ENCODE data around the gene NOTO. TPM values are rescaled to one million over a fixed set of nuclear protein-coding genes. Genes with fewer than 3 reads are reported as not detected.

Gene NOTO
- polyA plus RNA-seq, 3 donors from 2014 or later, result not detected

DNA sequence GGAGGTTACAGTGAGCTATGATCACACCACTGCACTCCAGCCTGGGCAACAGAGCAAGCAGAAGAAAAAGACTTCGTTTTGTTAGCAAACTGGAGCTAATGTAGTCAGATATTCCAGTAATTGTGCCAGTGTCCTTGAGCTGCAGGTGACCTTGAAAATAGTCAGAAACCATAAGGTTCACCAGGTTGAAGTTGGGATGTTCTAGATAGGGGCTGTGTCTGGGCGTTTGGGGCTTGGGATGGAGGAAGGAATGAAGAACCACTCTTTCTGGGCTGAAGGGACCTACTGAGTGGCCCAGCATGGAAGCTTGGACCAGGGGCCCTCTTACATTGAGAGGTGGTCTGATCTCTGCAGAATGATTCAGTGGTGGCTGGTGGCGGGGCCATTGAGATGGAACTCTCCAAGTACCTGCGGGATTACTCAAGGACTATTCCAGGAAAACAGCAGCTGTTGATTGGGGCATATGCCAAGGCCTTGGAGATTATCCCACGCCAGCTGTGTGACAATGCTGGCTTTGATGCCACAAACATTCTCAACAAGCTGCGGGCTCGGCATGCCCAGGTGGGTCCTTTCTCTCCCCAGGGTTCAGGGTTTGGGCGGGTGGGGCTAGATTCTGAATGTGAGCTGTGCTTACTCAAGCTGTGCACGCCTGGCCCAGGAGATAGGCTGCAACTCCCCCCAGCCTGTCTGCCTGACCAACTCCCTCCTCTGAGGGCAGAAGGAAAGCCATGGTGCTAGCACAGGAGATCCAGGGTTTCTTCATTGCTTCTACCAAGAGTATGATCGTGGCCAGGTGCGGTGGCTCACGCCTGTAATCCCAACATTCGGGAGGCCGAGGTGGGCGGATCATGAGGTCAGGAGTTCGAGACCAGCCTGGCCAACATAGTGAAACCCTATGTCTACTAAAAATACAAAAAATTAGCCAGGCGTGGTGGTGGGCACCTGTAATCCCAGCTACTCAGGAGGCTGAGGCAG is 48.8 kb downstream of the NOTO start:
- H3K4me1 Mint-ChIP-seq, result peaks cover 0 to 3% of the 10 kb centered on the region in 2 donors
- H3K4me3 Mint-ChIP-seq, result no peak overlapping the region
- H3K27ac Mint-ChIP-seq, result peak overlapping the region in 1 of 6 donors; percentile 58
- H3K27me3 Mint-ChIP-seq (ENCODE audit: low read depth in 3 of 3), result peaks cover 0 to 4% (median 0%) of the 10 kb centered on the region in 3 donors
- H3K36me3 Mint-ChIP-seq, result peaks cover 34 to 56% (median 37%) of the 10 kb centered on the region in 3 donors
- H3K9me3 Mint-ChIP-seq, result no peaks in the 10 kb centered on the region
- no peak for DNase-seq

DNA sequence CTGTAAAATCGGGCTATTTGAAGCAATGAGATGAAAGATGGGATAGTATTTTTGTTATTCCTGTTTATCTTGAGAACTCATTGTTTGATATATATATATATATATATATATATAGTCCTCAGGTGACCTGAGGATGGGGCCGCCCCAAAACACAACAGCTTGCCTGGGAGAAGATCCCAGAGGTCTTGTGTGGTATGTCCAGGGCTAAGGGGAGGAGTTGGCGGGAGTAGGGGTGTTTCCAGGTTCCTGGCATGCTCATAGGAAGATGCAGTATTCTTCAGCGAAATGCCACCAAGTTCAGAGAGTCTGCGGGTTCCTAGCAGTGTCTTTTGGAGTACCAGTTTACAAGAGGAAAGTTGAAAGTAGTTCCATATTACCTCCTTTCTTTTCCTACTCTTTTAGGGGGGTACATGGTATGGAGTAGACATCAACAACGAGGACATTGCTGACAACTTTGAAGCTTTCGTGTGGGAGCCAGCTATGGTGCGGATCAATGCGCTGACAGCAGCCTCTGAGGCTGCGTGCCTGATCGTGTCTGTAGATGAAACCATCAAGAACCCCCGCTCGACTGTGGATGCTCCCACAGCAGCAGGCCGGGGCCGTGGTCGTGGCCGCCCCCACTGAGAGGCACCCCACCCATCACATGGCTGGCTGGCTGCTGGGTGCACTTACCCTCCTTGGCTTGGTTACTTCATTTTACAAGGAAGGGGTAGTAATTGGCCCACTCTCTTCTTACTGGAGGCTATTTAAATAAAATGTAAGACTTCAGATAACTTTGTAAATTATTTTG is 50.1 kb downstream of the NOTO start:
- Mint-ChIP-seq H3K27ac (peak overlapping the region in 1 of 6 donors; percentile 16), H3K27me3 (ENCODE audit: low read depth in 3 of 3) (peaks cover 0 to 4% (median 0%) of the 10 kb centered on the region in 3 donors), H3K9me3 (no peaks in the 10 kb centered on the region), H3K4me3 (no peak overlapping the region), H3K36me3 (peaks cover 25 to 44% (median 27%) of the 10 kb centered on the region in 3 donors), H3K4me1 (no peaks in the 10 kb centered on the region)
- no peak for DNase-seq

GRCh38 chr2:73253400-73253799 is 51.0 kb downstream of the NOTO start:
- peaks cover 0 to 4% (median 0%) of the 10 kb centered on the region in 3 donors for H3K27me3 Mint-ChIP-seq (ENCODE audit: low read depth in 3 of 3)
- no peak overlapping the region for H3K4me3 Mint-ChIP-seq
- H3K36me3 Mint-ChIP-seq, result peaks cover 22 to 41% (median 27%) of the 10 kb centered on the region in 3 donors
- no peak for DNase-seq
- peak overlapping the region in 2 of 6 donors; percentile 16 to 36 for H3K27ac Mint-ChIP-seq
- H3K9me3 Mint-ChIP-seq, result no peaks in the 10 kb centered on the region
- no peaks in the 10 kb centered on the region for H3K4me1 Mint-ChIP-seq

- Mint-ChIP-seq H3K4me1 (no peaks in the 10 kb centered on the region), H3K27me3 (ENCODE audit: low read depth in 3 of 3) (peaks cover 0 to 4% (median 0%) of the 10 kb centered on the region in 3 donors), H3K4me3 (no peak overlapping the region), H3K9me3 (no peaks in the 10 kb centered on the region), H3K36me3 (peaks cover 22 to 37% (median 23%) of the 10 kb centered on the region in 3 donors), H3K27ac (no peak overlapping the region)
- no peak for DNase-seq
These were observed 51.5 kb downstream of the NOTO start for GRCh38 chr2:73253901-73254300.

GRCh38 chr2:73254343-73255006 is 52.1 kb downstream of the NOTO start:
- no peaks in the 10 kb centered on the region for H3K9me3 Mint-ChIP-seq
- H3K27ac Mint-ChIP-seq, result no peak overlapping the region
- H3K4me3 Mint-ChIP-seq, result no peak overlapping the region
- no peak for DNase-seq
- H3K27me3 Mint-ChIP-seq (ENCODE audit: low read depth in 3 of 3), result peaks cover 0 to 4% (median 0%) of the 10 kb centered on the region in 3 donors
- peaks cover 20 to 32% (median 21%) of the 10 kb centered on the region in 3 donors for H3K36me3 Mint-ChIP-seq
- no peaks in the 10 kb centered on the region for H3K4me1 Mint-ChIP-seq

DNA sequence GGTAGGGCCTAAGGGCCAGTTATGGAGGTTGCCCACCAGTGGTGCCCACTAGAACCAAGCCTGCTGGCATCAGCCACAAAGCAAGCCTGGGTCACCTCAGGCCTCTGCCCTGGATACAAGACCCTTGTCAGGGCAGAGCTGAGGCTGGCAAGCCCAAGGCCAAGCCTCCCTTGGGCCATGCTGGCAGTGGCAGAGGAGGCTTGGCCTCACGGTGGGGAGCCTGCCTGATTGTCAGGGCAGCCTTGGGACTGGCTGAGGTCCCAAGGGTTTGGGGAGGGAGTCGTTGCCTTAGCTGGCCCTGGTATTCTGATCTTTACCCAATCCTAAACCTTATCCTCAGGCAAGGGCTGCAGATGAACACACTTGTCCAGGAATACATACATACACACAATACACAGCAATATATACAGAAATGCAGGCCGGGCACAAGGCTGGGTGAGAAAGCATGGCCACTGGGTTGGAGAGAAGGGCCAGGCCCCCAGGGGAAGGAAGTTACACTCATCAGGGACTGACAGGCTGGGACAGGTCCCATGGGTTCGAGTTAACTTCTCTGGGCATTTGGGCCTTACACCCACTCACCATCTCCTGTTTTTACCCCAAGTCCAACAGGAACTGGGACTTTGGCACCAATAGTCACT is 52.8 kb downstream of the NOTO start:
- Mint-ChIP-seq H3K4me3 (no peak overlapping the region), H3K9me3 (no peaks in the 10 kb centered on the region), H3K27me3 (ENCODE audit: low read depth in 3 of 3) (peaks cover 0 to 4% (median 0%) of the 10 kb centered on the region in 3 donors), H3K4me1 (no peaks in the 10 kb centered on the region), H3K27ac (no peak overlapping the region), H3K36me3 (peaks cover 14 to 26% (median 15%) of the 10 kb centered on the region in 3 donors)
- DNase-seq, result no peak

DNA sequence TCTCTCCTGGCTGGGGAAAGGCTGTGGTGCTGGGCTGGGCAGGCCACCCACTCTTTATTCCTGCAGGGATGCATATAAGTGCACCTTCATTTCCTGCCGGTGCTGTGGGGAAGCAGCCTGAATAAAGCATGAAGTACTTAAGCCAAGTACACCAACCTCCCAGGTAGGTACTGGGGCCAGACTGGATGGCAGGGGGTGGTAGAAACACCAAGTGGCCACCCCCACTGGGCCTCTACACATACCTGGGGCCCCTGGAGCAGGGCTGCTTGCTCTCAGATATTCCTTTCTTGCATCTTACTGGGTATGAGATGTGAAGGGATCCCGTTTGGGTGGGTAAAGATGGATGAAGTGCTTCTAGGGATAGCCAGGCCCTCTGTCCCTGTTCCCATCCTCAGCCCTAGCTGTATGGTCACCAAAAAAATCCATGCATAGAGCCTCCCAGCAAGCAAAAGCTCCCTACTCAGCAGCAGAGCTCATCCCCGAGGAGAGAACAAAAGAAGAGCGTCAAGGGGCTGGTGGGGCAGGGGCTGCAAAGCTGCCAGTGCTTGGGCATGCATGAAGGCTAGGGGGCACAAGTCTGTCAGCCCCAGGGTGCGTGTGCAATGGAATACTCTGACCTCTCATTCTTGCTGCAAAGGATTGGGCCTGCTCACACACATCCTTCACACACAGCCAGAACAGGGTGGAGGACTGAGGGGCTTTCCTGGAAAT is 53.7 kb downstream of the NOTO start:
- Mint-ChIP-seq H3K4me1 (no peaks in the 10 kb centered on the region), H3K36me3 (peaks cover 11 to 19% (median 13%) of the 10 kb centered on the region in 3 donors), H3K27me3 (ENCODE audit: low read depth in 3 of 3) (peaks cover 0 to 2% (median 0%) of the 10 kb centered on the region in 3 donors), H3K4me3 (no peak overlapping the region), H3K27ac (peak overlapping the region in 1 of 6 donors; percentile 58), H3K9me3 (no peaks in the 10 kb centered on the region)
- DNase-seq, result no peak

- Mint-ChIP-seq H3K9me3 (no peaks in the 10 kb centered on the region), H3K4me1 (no peaks in the 10 kb centered on the region), H3K27ac (peak overlapping the region in 2 of 6 donors; percentile 9 to 25), H3K36me3 (peaks cover 11 to 18% (median 13%) of the 10 kb centered on the region in 3 donors), H3K27me3 (ENCODE audit: low read depth in 3 of 3) (no peaks in the 10 kb centered on the region), H3K4me3 (no peak overlapping the region)
- DNase-seq, result no peak
These were observed 54.2 kb downstream of the NOTO start for GRCh38 chr2:73256618-73256922.

DNA sequence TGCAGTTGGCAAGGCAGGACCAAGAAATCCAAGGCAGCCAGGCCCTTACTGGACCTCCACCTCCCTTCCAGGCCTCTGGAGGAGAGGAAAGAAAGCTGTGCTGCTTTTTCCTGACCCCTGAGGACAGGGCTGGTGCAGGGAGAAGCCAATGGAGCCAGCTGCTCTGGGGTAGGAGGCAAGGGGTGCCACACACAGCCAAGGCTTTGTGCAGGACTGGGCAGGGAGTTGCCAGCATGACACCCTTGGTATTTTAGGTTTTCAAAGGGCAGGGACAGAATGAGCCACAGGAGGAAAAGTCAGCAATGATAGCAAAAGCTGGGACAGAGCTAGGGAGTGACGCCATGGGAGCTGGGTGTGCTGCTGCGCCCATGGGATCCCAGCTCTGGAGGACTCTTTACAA is 54.6 kb downstream of the NOTO start:
- Mint-ChIP-seq H3K27ac (peak overlapping the region in 2 of 6 donors; percentile 25 to 60), H3K4me1 (no peaks in the 10 kb centered on the region), H3K4me3 (no peak overlapping the region), H3K36me3 (peaks cover 10 to 18% (median 11%) of the 10 kb centered on the region in 3 donors), H3K27me3 (ENCODE audit: low read depth in 3 of 3) (no peaks in the 10 kb centered on the region), H3K9me3 (no peaks in the 10 kb centered on the region)
- DNase-seq, result no peak

- no peak overlapping the region for H3K27ac Mint-ChIP-seq
- DNase-seq, result no peak
These were observed 55.2 kb downstream of the NOTO start for GRCh38 chr2:73257425-73258125.

GRCh38 chr2:73258186-73258912 is 56.0 kb downstream of the NOTO start:
- Mint-ChIP-seq H3K36me3 (peaks cover under 1 to 7% (median 2%) of the 10 kb centered on the region in 3 donors), H3K27me3 (ENCODE audit: low read depth in 3 of 3) (peaks cover 0 to under 1% (median 0%) of the 10 kb centered on the region in 3 donors), H3K9me3 (no peaks in the 10 kb centered on the region), H3K4me3 (no peak overlapping the region), H3K4me1 (no peaks in the 10 kb centered on the region), H3K27ac (no peak overlapping the region)
- no peak for DNase-seq

More at GRCh38 chr2:73257425-73258125, 55.2 kb downstream of the NOTO start:
- Mint-ChIP-seq H3K4me1 (no peaks in the 10 kb centered on the region), H3K36me3 (peaks cover 6 to 13% (median 8%) of the 10 kb centered on the region in 3 donors), H3K9me3 (no peaks in the 10 kb centered on the region), H3K27me3 (ENCODE audit: low read depth in 3 of 3) (no peaks in the 10 kb centered on the region), H3K4me3 (no peak overlapping the region)

DNA sequence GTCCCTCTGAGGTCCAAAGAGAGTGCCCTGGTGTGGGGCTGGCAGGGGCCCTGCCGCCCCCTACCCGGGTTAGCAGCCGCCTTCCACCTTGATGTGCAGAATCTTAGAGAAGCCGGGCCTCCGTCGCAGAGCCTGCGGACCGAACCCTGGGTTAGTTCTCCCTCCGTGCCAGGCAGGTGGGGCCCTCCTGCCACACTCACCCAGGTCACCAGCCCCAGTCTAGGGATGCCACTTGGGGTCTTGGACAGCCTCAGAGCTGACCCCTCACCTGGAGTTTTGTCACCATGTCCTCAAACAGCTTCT is 56.5 kb downstream of the NOTO start:
- no peak for DNase-seq
- H3K27ac Mint-ChIP-seq, result no peak overlapping the region

More for the DNA sequence above, 56.5 kb downstream of the NOTO start:
- Mint-ChIP-seq H3K4me3 (no peak overlapping the region), H3K4me1 (no peaks in the 10 kb centered on the region), H3K27me3 (ENCODE audit: low read depth in 3 of 3) (peaks cover 0 to 2% (median 0%) of the 10 kb centered on the region in 3 donors), H3K9me3 (no peaks in the 10 kb centered on the region), H3K36me3 (peaks cover 0 to 2% (median 0%) of the 10 kb centered on the region in 3 donors)
